SK-N-SH (cell line): Measurements from ENCODE around the gene BRD4. TPM values are rescaled to one million over a fixed set of nuclear protein-coding genes. Genes with fewer than 3 reads are reported as not detected.
A peak's percentile ranks its signal among the peaks of the same experiment; 100 is the strongest.

Experiments used
- CTCF ChIA-PET: fragments of 300-600, 350-600 bp; formaldehyde crosslinking; extraction: SDS; loops from one replicate; lab custom pipeline; 2021; lab: Yijun Ruan, JAX
- POLR2A ChIA-PET: fragments of 350-600 bp; sonication (Branson Sonifier 250); formaldehyde crosslinking; extraction: SDS; loops from one replicate; lab custom pipeline; 2020; ENCODE audit warnings: antibody characterized with exemption, inconsistent platforms; lab: Yijun Ruan, JAX
- DNase-seq: peaks from one replicate; pipeline ENCODE4 v3.0.0; 2012
- H2AFZ ChIP-seq: fragments of 200-600 bp; sonication (generic); 2 replicates; pipeline ENCODE4 v1.8.1; 2016; ENCODE audit warnings: antibody characterized with exemption, mild to moderate bottlenecking, low read depth
- H3F3A ChIP-seq: fragments of 200-600 bp; sonication (generic); replicated peaks from 2 replicates; pipeline ENCODE3; 2016; ENCODE audit warnings: antibody characterized with exemption, mild to moderate bottlenecking; ENCODE audit not compliant: insufficient read depth
- H3K27ac ChIP-seq, 2 experiments: fragments of 200-500 bp in 1 of 2; fragments of 200-600 bp in 1 of 2; sonication (Bioruptor generic) in 1 of 2; sonication (generic), shearing (Covaris generic) in 1 of 2; 2 replicates each; pipeline versions ENCODE4 v1.5.1 to v1.6.1; 2014 to 2016; ENCODE audit warnings: low read depth in 2 of 2, inconsistent platforms in 1 of 2, low read length in 1 of 2, mild to moderate bottlenecking in 1 of 2, mixed read lengths in 1 of 2
- H3K27me3 ChIP-seq: fragments of 200-600 bp; sonication (generic), shearing (Covaris generic); 2 replicates; pipeline ENCODE4 v1.6.1; 2016; ENCODE audit warnings: mixed run types; ENCODE audit not compliant: insufficient read depth
- H3K36me3 ChIP-seq, 2 experiments: fragments of 200-500 bp in 1 of 2; fragments of 200-600 bp in 1 of 2; sonication (Bioruptor generic) in 1 of 2; sonication (generic) in 1 of 2; replicated peaks in 1 of 2; 2 replicates each; pipeline versions ENCODE3 to v1.5.1; 2014 to 2016; ENCODE audit warnings: low read length in 1 of 2, mild to moderate bottlenecking in 1 of 2; ENCODE audit not compliant: insufficient read depth in 2 of 2, control insufficient read depth in 1 of 2
- H3K4me1 ChIP-seq, 2 experiments: fragments of 200-500 bp in 1 of 2; fragments of 200-600 bp in 1 of 2; sonication (Bioruptor generic) in 1 of 2; sonication (generic), shearing (Covaris generic) in 1 of 2; 2 replicates each; pipeline versions ENCODE4 v1.5.1 to v1.6.1; 2014 to 2016; ENCODE audit warnings: low read depth in 1 of 2, low read length in 1 of 2, mixed run types in 1 of 2; ENCODE audit not compliant: insufficient read depth in 2 of 2, control insufficient read depth in 1 of 2
- H3K4me2 ChIP-seq: fragments of 200-600 bp; sonication (generic), shearing (Covaris generic); 2 replicates; pipeline ENCODE4 v1.6.1; 2017; ENCODE audit warnings: mixed run types
- H3K4me3 ChIP-seq, 2 experiments: fragments of 200-500 bp in 1 of 2; fragments of 200-600 bp in 1 of 2; sonication (Bioruptor generic) in 1 of 2; sonication (generic), shearing (Covaris generic) in 1 of 2; 2 replicates each; pipeline versions ENCODE4 v1.5.1 to v1.8.1; 2014 to 2016; ENCODE audit warnings: low read depth in 2 of 2, inconsistent platforms in 1 of 2, low read length in 1 of 2, mild to moderate bottlenecking in 1 of 2, mixed read lengths in 1 of 2, moderate library complexity in 1 of 2
- H3K79me2 ChIP-seq: fragments of 200-600 bp; sonication (generic); 2 replicates; pipeline ENCODE4 v1.8.1; 2017; ENCODE audit warnings: mild to moderate bottlenecking; ENCODE audit not compliant: insufficient read depth
- H3K9ac ChIP-seq: fragments of 200-600 bp; sonication (generic); 2 replicates; pipeline ENCODE4 v1.6.1; 2017; ENCODE audit warnings: mixed run types
- H3K9me2 ChIP-seq: fragments of 200-600 bp; sonication (generic); 2 replicates; pipeline ENCODE4 v1.6.1; 2017; ENCODE audit warnings: mixed run types
- H3K9me3 ChIP-seq: fragments of 200-600 bp; sonication (generic); 2 replicates; pipeline ENCODE4 v1.6.1; 2017; ENCODE audit warnings: mixed run types, mild to moderate bottlenecking, moderate library complexity
- H4K20me1 ChIP-seq: fragments of 200-600 bp; sonication (generic); 2 replicates; pipeline ENCODE4 v1.6.1; 2017; ENCODE audit warnings: mild to moderate bottlenecking, mixed run types; ENCODE audit not compliant: insufficient read depth
- ELF1 ChIP-seq: IDR thresholded peaks from 2 replicates; pipeline ENCODE4 v1.4.0; 2012
- EP300 ChIP-seq, 2 experiments: IDR thresholded peaks; 2 replicates each; pipeline versions ENCODE4 v1.4.0 to v1.6.1; 2012; ENCODE audit warnings: borderline replicate concordance in 1 of 2, low read depth in 1 of 2, low read length in 1 of 2
- FOSL2 ChIP-seq: IDR thresholded peaks from 2 replicates; pipeline ENCODE4 v1.4.0; 2012; ENCODE audit warnings: low read depth, mild to moderate bottlenecking, moderate library complexity, borderline replicate concordance
- FOXJ3 ChIP-seq: sonication (generic); formaldehyde crosslinking; IDR thresholded peaks from 2 replicates; pipeline ENCODE4 v1.5.1; 2020; ENCODE audit warnings: mild to moderate bottlenecking, missing genetic modification reagents
- GABPA ChIP-seq: IDR thresholded peaks from 2 replicates; pipeline ENCODE4 v1.4.0; 2012; ENCODE audit warnings: low read depth, mild to moderate bottlenecking
- JUND ChIP-seq: IDR thresholded peaks from 2 replicates; pipeline ENCODE4 v1.4.0; 2012
- MEF2A ChIP-seq: IDR thresholded peaks from 2 replicates; pipeline ENCODE4 v1.4.0; 2012; ENCODE audit warnings: low read depth, borderline replicate concordance
- MXI1 ChIP-seq: IDR thresholded peaks from 2 replicates; pipeline ENCODE4 v1.6.1; 2012; ENCODE audit warnings: mild to moderate bottlenecking, low read depth, low read length, improper control_type of control experiment
- RAD21 ChIP-seq: IDR thresholded peaks from 2 replicates; pipeline ENCODE4 v1.6.1; 2012; ENCODE audit warnings: mild to moderate bottlenecking, low read length
- RCOR1 ChIP-seq: fragments of 150-350 bp; IDR thresholded peaks from 2 replicates; pipeline ENCODE4 v1.6.1; 2017; ENCODE audit warnings: antibody characterized with exemption, low read length
- RFX5 ChIP-seq: IDR thresholded peaks from 2 replicates; pipeline ENCODE4 v1.6.1; 2012; ENCODE audit warnings: mild to moderate bottlenecking, improper control_type of control experiment, low read length
- SIN3A ChIP-seq: IDR thresholded peaks from 2 replicates; pipeline ENCODE4 v1.6.1; 2012; ENCODE audit warnings: low read depth, mild to moderate bottlenecking, low read length, moderate library complexity, borderline replicate concordance
- WGBS: methylation state at CpG from one replicate; pipeline ENCODE4 v1.1.6; 2017; ENCODE audit warnings: low lambda C conversion rate; 5-methylcytosine and 5-hydroxymethylcytosine counted together
- polyA plus RNA-seq, 3 experiments: library from polyadenylated mRNA; depleted of rRNA; stranded (reverse); fragments of >200 nt; gene quantifications; 2 replicates each; pipeline ENCODE4 v1.2.3, GENCODE V29; 2012
- TF ChIP-seq, protein P1 (sequence below): fragments of 150-350 bp; IDR thresholded peaks from 2 replicates; pipeline ENCODE4 v1.6.1; 2016; ENCODE audit warnings: mild to moderate bottlenecking, low read depth, low read length
- TF ChIP-seq, protein P2 (sequence below): IDR thresholded peaks from 2 replicates; pipeline ENCODE4 v1.6.1; 2012; ENCODE audit warnings: mild to moderate bottlenecking, low read depth, low read length, moderate library complexity
- TF ChIP-seq, protein P3 (sequence below): IDR thresholded peaks from 2 replicates; pipeline ENCODE4 v1.4.0; 2012; ENCODE audit warnings: low read depth, borderline replicate concordance

Gene BRD4
- polyA plus RNA-seq, 1 of the 3 experiments (the other 2 are of a cell fraction), result 10.0 TPM

DNA sequence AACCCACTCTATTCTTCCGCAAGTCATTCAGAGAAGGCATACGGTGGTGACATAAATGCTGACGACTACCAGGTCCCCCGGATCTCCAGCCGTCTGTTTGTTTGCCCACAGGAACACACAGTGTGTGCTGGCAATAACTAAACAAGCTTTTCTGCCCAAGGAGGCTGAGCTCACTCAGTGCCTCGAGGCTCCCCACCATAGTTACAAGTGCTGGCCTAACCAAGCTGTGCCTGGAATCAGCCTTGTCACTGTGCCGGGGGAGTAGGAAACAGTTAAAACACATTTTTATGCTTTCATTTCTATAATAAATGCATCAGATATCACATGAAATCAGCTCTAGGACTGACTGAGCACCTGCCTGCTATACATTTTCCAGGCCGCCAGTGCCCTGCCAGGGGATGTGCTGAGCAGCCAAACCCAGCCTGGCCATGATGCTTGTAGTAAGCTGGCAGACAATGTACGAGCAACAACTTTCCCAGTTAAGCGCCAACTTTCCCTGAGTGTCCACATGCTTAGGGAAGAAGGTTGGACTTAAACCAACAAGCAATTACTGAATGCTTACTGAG lies 28.1 kb downstream of the BRD4 start:
- Histone ChIP-seq H3K27me3 (no peaks in the 10 kb centered on the region), H3K4me2 (peak overlapping the region; percentile 2; the same call in 1 of the 2 replicates), H3K4me3 (no peak overlapping the region), H3K27ac (peak overlapping the region; percentile 21 to 78; a peak in 3 of 4 replicates), H3K4me1 (peaks cover 26 to 27% of the 10 kb centered on the region in 2 experiments), H3K79me2 (peaks cover 99% of the 10 kb centered on the region), H3K9me2 (no peaks in the 10 kb centered on the region), H3K36me3 (peaks cover 0 to 6% of the 10 kb centered on the region in 2 experiments), H3K9me3 (0 out of 2 replicates have a peak, but pooled peaks cover 8% of the 10 kb centered on the region), H3F3A (peaks cover 11% of the 10 kb centered on the region), H3K9ac (no peak overlapping the region), H4K20me1 (peaks cover 99% of the 10 kb centered on the region), H2AFZ (no peak overlapping the region)
- TF ChIP-seq SIN3A, result no peak
- TF ChIP-seq RCOR1, result peak; percentile 64; the same call in 1 of the 2 replicates
- TF ChIP-seq EP300 (IDR thresholded peaks at IDR 0.05; ENCODE audit: borderline replicate concordance in 1 of 2, low read depth in 1 of 2, low read length in 1 of 2), result peak in 1 of 2 experiments; percentile 11; a peak in 1 of 4 replicates
- TF ChIP-seq, protein P1, sequence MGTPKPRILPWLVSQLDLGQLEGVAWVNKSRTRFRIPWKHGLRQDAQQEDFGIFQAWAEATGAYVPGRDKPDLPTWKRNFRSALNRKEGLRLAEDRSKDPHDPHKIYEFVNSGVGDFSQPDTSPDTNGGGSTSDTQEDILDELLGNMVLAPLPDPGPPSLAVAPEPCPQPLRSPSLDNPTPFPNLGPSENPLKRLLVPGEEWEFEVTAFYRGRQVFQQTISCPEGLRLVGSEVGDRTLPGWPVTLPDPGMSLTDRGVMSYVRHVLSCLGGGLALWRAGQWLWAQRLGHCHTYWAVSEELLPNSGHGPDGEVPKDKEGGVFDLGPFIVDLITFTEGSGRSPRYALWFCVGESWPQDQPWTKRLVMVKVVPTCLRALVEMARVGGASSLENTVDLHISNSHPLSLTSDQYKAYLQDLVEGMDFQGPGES, result no peak
- TF ChIP-seq JUND, result no peak
- peak; percentile 58; the same call in 1 of the 2 replicates for TF ChIP-seq MXI1
- TF ChIP-seq, protein P2, sequence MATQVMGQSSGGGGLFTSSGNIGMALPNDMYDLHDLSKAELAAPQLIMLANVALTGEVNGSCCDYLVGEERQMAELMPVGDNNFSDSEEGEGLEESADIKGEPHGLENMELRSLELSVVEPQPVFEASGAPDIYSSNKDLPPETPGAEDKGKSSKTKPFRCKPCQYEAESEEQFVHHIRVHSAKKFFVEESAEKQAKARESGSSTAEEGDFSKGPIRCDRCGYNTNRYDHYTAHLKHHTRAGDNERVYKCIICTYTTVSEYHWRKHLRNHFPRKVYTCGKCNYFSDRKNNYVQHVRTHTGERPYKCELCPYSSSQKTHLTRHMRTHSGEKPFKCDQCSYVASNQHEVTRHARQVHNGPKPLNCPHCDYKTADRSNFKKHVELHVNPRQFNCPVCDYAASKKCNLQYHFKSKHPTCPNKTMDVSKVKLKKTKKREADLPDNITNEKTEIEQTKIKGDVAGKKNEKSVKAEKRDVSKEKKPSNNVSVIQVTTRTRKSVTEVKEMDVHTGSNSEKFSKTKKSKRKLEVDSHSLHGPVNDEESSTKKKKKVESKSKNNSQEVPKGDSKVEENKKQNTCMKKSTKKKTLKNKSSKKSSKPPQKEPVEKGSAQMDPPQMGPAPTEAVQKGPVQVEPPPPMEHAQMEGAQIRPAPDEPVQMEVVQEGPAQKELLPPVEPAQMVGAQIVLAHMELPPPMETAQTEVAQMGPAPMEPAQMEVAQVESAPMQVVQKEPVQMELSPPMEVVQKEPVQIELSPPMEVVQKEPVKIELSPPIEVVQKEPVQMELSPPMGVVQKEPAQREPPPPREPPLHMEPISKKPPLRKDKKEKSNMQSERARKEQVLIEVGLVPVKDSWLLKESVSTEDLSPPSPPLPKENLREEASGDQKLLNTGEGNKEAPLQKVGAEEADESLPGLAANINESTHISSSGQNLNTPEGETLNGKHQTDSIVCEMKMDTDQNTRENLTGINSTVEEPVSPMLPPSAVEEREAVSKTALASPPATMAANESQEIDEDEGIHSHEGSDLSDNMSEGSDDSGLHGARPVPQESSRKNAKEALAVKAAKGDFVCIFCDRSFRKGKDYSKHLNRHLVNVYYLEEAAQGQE, result no peak
- ChIA-PET CTCF (interaction anchor here (0.7 to 1.9 kb wide), 7 partner anchors 10 to 754 kb away, joined by 3 to 9 read pairs (median 3); no protein-coding TSS in a partner anchor), POLR2A (interaction anchor here (0.7 to 1.3 kb wide), 8 partner anchors 12 to 180 kb away, joined by 3 to 7 read pairs (median 3); no protein-coding TSS in a partner anchor)
- peak; percentile 62 for DNase-seq
- 36% methylated on average over 9 of the region's 10 CpGs for WGBS

DNA sequence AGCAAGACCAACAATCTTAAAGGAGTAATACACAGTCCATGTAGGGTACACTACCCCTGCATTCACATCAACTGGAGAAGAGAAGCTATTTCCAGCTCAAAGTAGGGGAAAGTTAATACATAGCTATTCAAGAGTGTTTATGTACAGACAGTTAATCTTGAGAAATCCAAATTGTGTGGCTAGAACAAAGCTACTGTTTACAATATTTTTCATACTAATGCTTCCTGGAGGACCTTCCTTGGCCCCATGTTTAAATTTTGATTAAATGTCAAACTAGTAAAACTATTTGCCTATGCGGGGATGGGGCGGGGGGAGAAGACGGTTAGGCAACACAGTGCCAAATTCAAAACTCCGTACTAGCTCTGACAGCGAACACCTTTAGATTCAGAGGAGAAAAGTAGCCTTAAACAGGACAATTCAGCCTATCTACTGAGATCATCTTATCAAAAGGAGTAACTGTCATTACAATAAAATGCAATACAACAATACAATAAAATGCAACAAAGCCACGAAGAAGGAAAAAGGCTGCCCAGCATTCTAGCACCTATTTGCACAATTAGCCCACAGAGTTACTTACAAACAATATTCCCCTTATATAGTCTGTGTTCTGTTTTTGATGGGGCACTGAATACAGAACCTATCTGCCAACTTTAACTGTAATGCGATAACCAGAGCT lies 29.1 kb downstream of the BRD4 start:
- H3F3A ChIP-seq, result peaks cover 9% of the 10 kb centered on the region
- no peak for DNase-seq
- peaks cover 99% of the 10 kb centered on the region for H3K79me2 ChIP-seq
- H4K20me1 ChIP-seq, result peaks cover 99% of the 10 kb centered on the region
- no peaks in the 10 kb centered on the region for H3K9me2 ChIP-seq
- no peak overlapping the region for H3K4me3 ChIP-seq
- H3K4me2 ChIP-seq, result peak overlapping the region; percentile 2; the same call in 1 of the 2 replicates
- H3K36me3 ChIP-seq, result peaks cover 0 to 6% of the 10 kb centered on the region in 2 experiments
- no peak overlapping the region for H3K9ac ChIP-seq
- no peak overlapping the region for H2AFZ ChIP-seq
- WGBS, result 73% methylated on average over 7 of the region's 7 CpGs
- ChIA-PET CTCF (interaction anchor here (1.6 to 1.9 kb wide), 2 partner anchors 9 to 15 kb away, joined by 6 to 9 read pairs; no protein-coding TSS in a partner anchor), POLR2A (interaction anchor here (1.0 kb wide), 1 partner anchor 179 kb away, joined by 3 read pairs; no protein-coding TSS in a partner anchor)
- no peaks in the 10 kb centered on the region for H3K27me3 ChIP-seq
- H3K4me1 ChIP-seq, result peaks cover 32 to 34% of the 10 kb centered on the region in 2 experiments
- TF ChIP-seq, protein P3, sequence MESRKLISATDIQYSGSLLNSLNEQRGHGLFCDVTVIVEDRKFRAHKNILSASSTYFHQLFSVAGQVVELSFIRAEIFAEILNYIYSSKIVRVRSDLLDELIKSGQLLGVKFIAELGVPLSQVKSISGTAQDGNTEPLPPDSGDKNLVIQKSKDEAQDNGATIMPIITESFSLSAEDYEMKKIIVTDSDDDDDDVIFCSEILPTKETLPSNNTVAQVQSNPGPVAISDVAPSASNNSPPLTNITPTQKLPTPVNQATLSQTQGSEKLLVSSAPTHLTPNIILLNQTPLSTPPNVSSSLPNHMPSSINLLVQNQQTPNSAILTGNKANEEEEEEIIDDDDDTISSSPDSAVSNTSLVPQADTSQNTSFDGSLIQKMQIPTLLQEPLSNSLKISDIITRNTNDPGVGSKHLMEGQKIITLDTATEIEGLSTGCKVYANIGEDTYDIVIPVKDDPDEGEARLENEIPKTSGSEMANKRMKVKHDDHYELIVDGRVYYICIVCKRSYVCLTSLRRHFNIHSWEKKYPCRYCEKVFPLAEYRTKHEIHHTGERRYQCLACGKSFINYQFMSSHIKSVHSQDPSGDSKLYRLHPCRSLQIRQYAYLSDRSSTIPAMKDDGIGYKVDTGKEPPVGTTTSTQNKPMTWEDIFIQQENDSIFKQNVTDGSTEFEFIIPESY, result no peak
- TF ChIP-seq FOSL2, result no peak
- TF ChIP-seq RAD21, result no peak
- TF ChIP-seq MEF2A, result no peak
- no peak for TF ChIP-seq ELF1
- no peak for TF ChIP-seq GABPA
- no peak for TF ChIP-seq FOXJ3 (CRISPR knock-in tag)
- no peak for TF ChIP-seq RFX5
- peak overlapping the region; percentile 21 to 78; a peak in 3 of 4 replicates for H3K27ac ChIP-seq
- 0 out of 2 replicates have a peak, but pooled peaks cover 8% of the 10 kb centered on the region for H3K9me3 ChIP-seq
